ENCODE results near the gene NR2C2.

The NR2C2 gene

DNA sequence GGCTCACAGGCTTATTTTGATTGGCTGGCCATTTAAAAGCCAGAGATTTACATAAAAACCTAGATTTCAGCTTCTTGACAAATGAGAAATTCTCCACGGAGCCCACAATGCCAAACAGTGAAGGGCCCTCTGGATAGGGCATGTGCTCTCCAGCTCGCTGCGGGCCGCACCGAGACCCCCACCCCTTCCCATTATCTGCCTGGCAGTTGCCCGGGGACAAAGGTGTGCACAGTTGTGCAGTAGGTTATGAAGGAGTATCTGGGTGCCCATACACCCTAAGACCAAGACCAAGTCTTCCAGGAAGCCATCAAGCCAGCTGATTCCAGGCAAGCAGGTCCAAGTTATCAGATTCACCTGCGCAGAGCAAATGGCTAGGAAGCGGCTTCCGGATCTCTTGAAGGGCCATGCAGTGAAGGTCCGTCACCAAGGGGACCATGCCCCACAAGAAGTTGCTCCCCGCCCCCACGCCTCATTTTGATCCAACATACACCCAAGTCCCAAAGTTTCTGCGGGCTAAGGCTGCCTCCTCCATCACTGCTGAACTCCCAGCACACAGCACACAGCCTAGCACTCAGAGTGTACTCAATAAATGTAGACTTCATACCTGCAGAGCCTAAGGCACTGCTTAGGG is 116.4 kb downstream of the NR2C2 start:
- no peak for DNase-seq (ENCODE audit: low read depth)

DNA sequence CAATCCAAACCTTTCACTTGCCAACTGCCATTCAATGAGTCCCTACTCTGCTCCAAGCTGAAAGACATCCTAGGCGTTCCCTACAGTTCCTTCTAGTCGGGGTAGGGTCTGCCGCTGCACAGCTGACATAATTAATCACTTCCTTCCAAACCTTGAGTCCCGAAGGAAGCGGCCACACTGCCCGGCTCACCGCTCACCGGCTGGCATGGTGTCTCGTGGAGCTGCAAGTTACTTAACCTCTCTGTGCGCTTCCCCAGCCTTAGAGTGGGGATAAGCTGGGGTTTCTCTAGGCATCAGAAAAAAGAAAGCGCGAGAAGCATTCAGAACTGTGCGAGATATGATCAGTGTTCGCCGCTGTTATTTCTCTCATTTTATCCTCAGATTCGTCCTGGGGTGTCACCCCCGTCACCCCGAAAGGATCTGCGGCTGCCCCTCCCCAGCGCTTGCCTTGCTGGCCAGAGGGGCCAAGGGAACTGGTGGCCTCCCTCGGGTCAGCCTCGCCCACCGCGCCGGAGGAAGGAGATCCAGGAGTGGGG is 117.0 kb downstream of the NR2C2 start:
- DNase-seq (ENCODE audit: low read depth): no peak

DNA sequence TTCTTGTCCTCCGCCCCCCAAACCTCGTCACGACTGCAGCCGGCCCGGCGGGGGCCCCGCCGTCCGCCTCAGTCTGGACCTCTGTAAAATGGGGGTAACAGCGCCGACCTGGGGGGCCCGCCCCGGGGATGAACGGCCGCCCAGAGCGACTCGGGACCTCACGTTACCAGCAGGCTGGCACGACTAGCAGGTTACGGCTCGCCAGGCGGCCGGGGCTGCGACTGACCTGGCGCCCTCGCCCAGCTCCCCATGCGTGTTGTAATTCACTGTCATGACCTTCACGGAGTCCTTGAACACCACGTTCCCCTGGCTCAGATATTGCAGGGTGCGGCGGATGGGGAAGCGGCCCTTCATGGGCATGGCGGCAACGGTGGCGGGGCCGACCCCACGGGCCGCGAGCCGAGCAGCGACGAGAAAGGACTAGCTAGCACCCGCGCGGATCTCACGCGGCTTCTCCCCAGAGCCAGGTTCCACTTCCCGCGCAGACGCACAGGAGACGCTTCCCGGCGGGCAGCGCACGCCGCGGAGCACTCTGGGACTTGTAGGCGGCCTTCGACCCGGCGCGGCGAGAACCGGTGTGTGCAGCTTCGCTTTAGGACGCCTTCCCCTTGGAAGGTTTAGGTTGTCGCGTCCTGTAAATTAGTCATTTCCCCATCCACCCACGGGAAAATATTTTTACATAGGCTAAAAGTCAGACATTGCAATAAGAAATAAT is 117.6 kb downstream of the NR2C2 start, which contains the start of gene MRPS25:
MRPS25 (minus strand) TSS at position 481 of the 715 bp plus-strand sequence; CDS start at position 360, 121 bp downstream.
- peak; percentile 52 for DNase-seq (ENCODE audit: low read depth)

GRCh38 chr3:15065550-15066007 is 118.2 kb downstream of the NR2C2 start:
- DNase-seq (ENCODE audit: low read depth): no peak

DNA sequence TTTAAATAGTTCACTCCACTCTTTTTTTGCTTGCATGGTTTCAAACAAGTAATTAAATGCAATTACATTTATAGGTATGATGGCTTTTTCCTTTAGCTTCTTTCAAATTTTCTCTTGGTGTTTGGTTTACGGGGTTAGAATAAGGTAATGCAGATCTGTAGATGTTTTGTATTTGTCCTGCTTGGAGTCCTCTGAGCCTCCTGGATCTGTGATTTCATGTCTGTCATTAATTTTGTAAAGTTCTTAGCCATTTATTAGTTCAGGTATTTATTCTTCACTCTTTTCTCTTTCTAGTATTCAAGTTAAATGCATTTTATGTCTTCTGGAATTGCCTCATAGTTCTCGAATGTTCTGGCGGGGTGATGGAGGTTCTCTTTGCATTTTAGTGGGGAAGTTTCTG is 119.1 kb downstream of the NR2C2 start:
- no peak for DNase-seq (ENCODE audit: low read depth)

GRCh38 chr3:15069441-15069840 is 122.1 kb downstream of the NR2C2 start:
- no peak for DNase-seq (ENCODE audit: low read depth)

DNA sequence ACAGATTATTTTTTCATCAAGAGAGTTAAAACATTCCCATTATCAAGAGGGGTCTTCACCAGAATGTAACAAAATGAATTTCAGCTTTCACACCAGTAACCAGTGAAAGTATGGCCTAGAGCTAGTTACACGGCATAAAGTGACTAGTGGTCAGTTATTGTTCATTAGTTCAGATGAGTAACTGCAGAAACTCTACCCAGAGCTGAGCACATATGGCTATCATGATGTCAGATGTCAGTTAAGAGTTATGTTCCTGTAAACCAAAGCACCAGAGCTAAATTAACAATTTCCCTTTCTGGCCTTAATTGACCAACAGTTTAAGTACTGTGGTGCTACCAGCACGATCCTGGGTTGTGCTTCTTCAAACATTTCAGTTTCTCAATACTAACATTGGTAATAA is 124.3 kb downstream of the NR2C2 start:
- DNase-seq (ENCODE audit: low read depth): no peak

- no peak for DNase-seq (ENCODE audit: low read depth)
Observed at GRCh38 chr3:15074500-15074899, 127.1 kb downstream of the NR2C2 start.

DNA sequence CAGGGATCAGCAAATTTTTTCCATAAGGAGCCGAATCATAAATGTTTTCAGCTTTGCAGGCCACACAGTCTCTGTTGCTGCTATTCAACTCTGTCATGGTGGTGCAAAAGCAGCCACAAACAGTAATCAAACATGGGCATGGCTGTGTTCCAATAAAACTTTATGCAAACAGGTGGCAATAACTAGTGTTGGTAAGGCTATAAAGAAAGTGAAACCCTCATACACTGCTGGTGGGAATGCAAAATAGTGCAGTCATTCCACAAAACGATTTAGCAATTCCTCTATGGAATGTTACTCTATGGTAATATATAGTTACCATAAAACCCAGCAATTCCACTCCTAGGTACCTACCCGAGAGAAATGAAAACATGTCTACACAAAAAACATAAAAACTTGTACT is 131.7 kb downstream of the NR2C2 start:
- DNase-seq (ENCODE audit: low read depth): no peak

GRCh38 chr3:15081960-15082664 is 134.7 kb downstream of the NR2C2 start:
- DNase-seq (ENCODE audit: low read depth): no peak

DNA sequence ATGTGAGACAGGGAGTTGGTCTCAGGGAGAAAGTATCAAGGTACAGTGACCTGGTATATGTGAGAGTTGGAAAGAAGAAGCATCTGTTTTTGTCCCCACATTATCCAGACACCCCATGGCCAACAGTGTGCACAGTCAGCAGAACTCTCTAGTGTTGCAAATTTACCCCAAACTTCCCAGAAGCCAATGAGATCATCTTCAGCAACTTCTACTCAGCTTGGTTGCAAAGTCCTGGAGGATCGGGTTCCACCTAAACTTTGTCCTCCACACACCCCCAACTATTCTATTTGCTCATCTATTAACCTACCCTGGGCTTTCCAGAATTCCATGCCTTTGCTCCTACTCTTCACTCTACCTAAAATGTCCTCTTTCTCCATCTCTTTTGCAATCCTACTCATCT is 135.9 kb downstream of the NR2C2 start:
- DNase-seq (ENCODE audit: low read depth): no peak

DNA sequence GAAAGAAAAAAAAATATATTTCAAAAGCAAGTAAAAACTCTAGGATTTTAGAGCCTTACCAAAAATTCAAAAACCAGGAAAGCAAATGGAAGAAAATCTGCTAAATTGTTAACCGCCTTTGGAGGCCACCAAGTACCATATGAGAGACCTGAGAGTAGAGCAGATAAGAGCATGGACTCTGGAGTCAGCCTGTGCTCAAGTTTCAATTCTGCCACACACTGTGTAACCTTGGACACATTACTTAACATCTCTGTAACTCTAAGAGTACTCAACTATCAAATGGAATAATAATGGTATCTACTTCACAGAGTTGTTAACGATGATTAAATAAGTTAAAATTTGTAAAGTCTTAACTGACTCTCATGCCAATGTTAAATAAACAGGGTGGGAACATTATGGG is 138.9 kb downstream of the NR2C2 start:
- no peak for DNase-seq (ENCODE audit: low read depth)

DNA sequence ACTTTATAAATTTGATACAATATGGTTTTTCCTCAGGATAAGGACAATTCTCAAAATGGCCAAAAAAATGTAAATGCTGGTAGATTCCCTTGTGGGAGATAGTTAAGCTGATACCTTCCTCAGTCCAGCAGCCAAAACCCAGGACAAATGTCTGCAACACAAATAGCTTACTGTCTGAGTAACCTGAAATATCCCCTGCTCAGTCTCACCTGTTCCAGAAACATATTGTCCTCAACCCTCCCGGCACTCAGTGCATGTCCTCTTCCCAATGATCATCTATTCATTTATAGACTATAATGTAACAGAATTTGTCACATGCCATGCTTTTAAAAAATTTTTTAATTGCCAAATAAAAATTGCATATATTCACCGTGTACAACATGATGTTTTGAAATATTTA is 139.3 kb downstream of the NR2C2 start:
- no peak for DNase-seq (ENCODE audit: low read depth)

- no peak for DNase-seq (ENCODE audit: low read depth)
Observed at GRCh38 chr3:15089201-15089600, 141.8 kb downstream of the NR2C2 start.

DNA sequence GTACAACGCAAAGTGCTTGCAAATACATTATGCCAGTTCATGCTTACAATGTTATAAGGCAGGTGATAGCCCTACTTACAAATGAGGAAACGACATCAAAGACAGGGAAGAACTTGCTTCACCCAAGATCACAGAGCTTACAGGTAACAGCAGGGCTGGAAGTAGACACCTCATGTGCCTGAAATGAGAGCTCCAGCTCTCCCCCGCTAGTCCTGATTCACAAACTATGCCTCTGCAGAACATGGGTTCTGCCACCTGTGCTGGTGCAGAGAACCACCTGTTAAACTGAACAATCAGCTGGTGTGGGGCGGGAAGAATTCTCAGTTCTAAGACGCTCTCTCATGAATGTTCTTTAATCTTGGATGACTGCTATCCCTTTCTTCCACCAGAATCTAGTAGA is 144.2 kb downstream of the NR2C2 start:
- no peak for DNase-seq (ENCODE audit: low read depth)

GRCh38 chr3:15092686-15093085 is 145.3 kb downstream of the NR2C2 start:
- no peak for DNase-seq (ENCODE audit: low read depth)

DNA sequence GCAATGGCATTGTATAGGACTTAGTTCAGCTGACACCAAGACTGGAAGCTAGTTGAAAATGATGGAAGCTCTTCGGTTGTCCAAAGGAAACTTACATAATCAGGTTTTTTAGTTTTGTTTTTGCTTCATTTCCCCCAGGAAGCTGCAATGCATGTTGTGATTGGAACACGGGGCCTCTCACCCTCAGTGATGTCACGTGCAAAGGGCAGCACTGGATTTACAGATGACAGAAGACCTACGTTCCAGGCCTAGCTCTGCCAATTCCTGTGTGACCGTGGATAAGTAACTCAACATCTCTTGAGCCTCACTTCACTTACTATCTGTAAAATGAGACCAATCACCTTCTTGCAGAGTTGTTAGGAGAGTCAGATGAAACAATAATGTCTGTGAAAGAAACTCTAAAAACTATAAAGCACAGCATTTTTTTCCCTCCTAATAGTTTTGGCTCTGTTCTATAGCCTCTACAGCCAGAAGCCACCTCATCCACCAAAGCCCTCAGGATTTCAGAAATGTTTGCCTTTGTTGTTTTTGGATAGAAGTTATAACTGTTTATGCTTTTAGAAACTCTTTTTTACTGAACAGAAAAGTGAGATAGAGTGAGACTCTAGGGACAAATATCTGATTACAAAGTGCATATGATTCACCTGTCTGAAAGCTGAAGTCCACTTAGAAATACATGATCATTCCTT is 146.9 kb downstream of the NR2C2 start:
- DNase-seq (ENCODE audit: low read depth): no peak

GRCh38 chr3:15096046-15096445 is 148.7 kb downstream of the NR2C2 start:
- DNase-seq (ENCODE audit: low read depth): no peak

- DNase-seq (ENCODE audit: low read depth): no peak
Observed at GRCh38 chr3:15097891-15098290, 150.5 kb downstream of the NR2C2 start.

Data from HS-5 (cell line).